ENCODE results near the gene CNNM3. TPM values are rescaled to one million over a fixed set of nuclear protein-coding genes. Genes with fewer than 3 reads are reported as not detected.
A peak's percentile ranks its signal among the peaks of the same experiment; 100 is the strongest.
"Not testable (repeated sequence)": the region's sequence is repeated elsewhere in the genome, so short reads cannot be mapped to it uniquely, and the experiment has no call there.

The CNNM3 gene
- total RNA-seq, 2 experiments from 2014 or later = 28.0 to 30.5 TPM

- Mint-ChIP-seq H3K27ac (no peak overlapping the region), H3K4me1 (peaks cover 12% of the 10 kb centered on the region), H3K27me3 (no peaks in the 10 kb centered on the region), H3K4me3 (no peak overlapping the region), H3K9me3 (ENCODE audit: low read depth) (no peaks in the 10 kb centered on the region), H3K36me3 (peaks cover 3% of the 10 kb centered on the region)
- ATAC-seq = peak; percentile 27
- peak; percentile 55 for DNase-seq
- CTCF ChIA-PET = interaction anchor here (0.8 to 2.2 kb wide), 7 partner anchors 8 to 248 kb away, joined by 3 to 7 read pairs (median 6); partner anchors contain the start of genes ANKRD39, CNNM3 and KANSL3
These were observed 14.1 kb upstream of the CNNM3 start for GRCh38 chr2:96801786-96802595.

- Mint-ChIP-seq H3K27me3 (no peaks in the 10 kb centered on the region), H3K36me3 (peaks cover 3% of the 10 kb centered on the region), H3K4me3 (no peak overlapping the region), H3K9me3 (ENCODE audit: low read depth) (no peaks in the 10 kb centered on the region), H3K27ac (no peak overlapping the region), H3K4me1 (peaks cover 13% of the 10 kb centered on the region)
- DNase-seq (no peak), ATAC-seq (no peak)
- CTCF ChIA-PET = interaction anchor here (0.8 to 2.0 kb wide), 6 partner anchors 11 to 248 kb away, joined by 3 to 7 read pairs (median 4); partner anchors contain the start of genes ANKRD39, CNNM3 and KANSL3
These were observed 13.3 kb upstream of the CNNM3 start for GRCh38 chr2:96802721-96803120.

DNA sequence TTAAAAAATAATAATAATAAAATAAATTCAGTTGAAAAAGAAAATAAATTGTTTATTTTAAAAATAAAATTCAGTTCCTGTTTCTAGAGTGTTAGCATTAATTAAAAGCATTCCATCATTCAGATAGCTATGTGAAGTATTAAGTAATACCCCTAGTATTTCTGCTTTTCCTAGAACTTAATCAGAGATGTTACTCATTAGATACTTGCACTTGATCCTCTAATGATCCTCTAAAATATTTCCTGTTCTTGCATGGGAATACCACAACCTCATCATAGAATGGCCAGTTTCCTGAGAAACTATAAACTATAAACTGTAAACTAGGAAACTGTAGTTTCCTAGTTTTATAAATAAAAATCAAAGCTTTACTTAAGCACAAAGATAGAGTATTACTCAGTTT, 11.1 kb upstream of the CNNM3 start:
- CTCF ChIA-PET = interaction anchor here (0.7 to 1.5 kb wide), 6 partner anchors 13 to 53 kb away, joined by 3 to 6 read pairs (median 4); partner anchors contain the start of gene ANKRD39
- no peaks in the 10 kb centered on the region for H3K27me3 Mint-ChIP-seq
- peaks cover 13% of the 10 kb centered on the region for H3K4me1 Mint-ChIP-seq
- H3K4me3 Mint-ChIP-seq = no peak overlapping the region
- H3K36me3 Mint-ChIP-seq = peaks cover 3% of the 10 kb centered on the region
- DNase-seq (no peak), ATAC-seq (no peak)
- no peaks in the 10 kb centered on the region for H3K9me3 Mint-ChIP-seq (ENCODE audit: low read depth)
- no peak overlapping the region for H3K27ac Mint-ChIP-seq

GRCh38 chr2:96805946-96806345, 10.1 kb upstream of the CNNM3 start:
- CTCF ChIA-PET = interaction anchor here (1.5 to 1.9 kb wide), 2 partner anchors 9 to 15 kb away, joined by 4 to 6 read pairs; no protein-coding TSS in a partner anchor
- DNase-seq; H3K27ac Mint-ChIP-seq; H3K27me3 Mint-ChIP-seq; H3K4me3 Mint-ChIP-seq; H3K36me3 Mint-ChIP-seq; ATAC-seq; H3K9me3 Mint-ChIP-seq (ENCODE audit: low read depth): not testable (repeated sequence)
- H3K4me1 Mint-ChIP-seq = peaks cover 13% of the 10 kb centered on the region

DNA sequence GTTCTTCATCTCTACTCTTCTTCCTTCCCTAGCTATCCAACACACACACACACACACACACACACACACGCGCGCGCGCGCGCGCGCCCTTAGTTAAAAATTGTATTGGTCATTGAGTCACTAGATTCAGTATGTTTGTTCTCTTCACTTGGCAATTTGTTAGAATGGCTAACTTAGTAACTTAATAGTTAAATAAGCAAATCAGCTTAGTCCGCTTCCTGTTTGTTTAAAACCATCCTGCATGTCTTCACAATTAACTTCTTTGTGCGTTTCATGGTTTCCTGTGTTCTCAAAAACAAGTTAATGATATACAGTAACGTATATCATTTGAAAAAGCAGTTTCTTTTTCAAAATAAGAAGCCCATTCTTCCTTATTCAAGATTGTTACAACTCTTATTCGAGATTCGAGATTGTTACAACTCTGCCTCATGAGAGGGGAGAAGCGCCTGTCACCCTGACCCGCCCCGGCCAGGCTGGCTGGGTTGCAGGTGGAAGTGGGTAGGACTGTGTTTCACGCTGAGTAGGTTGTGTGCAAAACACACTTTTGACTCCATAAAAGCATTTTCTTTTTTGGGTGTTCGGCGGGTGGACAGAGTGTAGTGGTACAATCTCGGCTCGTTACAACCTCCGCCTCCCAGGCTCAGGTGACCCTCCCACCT, 9.5 kb upstream of the CNNM3 start:
- DNase-seq = peak; percentile 63
- Mint-ChIP-seq H3K9me3 (ENCODE audit: low read depth) (no peaks in the 10 kb centered on the region), H3K4me3 (peak overlapping the region; percentile 25), H3K4me1 (peaks cover 13% of the 10 kb centered on the region), H3K27me3 (no peaks in the 10 kb centered on the region), H3K27ac (peak overlapping the region; percentile 81), H3K36me3 (peaks cover 3% of the 10 kb centered on the region)
- CTCF ChIA-PET = interaction anchor here (1.0 to 1.9 kb wide), 2 partner anchors 9 to 51 kb away, joined by 3 to 6 read pairs; partner anchors contain the start of gene ANKRD39
- ATAC-seq = peak; percentile 76

GRCh38 chr2:96807127-96807471, 9.0 kb upstream of the CNNM3 start:
- Mint-ChIP-seq H3K9me3 (ENCODE audit: low read depth) (no peaks in the 10 kb centered on the region), H3K27ac (peak overlapping the region; percentile 81), H3K4me1 (peaks cover 13% of the 10 kb centered on the region), H3K4me3 (peak overlapping the region; percentile 25), H3K36me3 (peaks cover 3% of the 10 kb centered on the region), H3K27me3 (no peaks in the 10 kb centered on the region)
- ATAC-seq = no peak
- DNase-seq = no peak
- CTCF ChIA-PET = interaction anchor here (1.0 to 1.9 kb wide), 2 partner anchors 8 to 50 kb away, joined by 3 to 6 read pairs; partner anchors contain the start of gene ANKRD39

DNA sequence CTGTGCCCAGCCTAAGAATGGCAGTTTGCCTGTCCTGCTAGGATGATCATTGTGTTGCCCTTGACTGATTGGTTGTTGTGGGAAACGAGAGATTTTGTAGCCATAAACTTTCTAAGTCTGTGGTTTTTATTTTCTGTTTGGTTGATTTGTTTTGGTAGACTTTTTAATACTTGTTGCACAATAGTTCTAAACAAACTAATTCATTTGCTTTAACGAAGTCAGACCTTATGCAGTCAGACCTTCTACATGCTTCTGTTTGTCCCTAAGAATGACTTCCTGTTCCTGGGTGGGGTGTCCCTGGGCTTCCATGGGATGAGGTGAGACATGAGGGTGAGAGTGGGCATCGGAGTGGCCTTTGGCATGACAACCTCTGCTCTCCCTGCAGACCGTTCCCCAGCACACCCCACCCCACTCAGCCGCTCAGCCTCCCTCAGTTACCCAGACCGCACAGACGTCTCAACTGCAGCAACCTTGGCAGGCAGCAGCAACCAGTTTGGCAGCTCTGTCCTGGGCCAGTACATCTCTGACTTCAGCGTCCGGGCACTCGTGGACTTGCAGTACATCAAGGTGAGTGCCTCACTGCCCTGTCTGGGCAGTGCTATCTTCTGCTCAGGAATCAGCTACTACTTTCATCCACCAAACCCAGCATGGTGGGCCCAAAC, 7.8 kb upstream of the CNNM3 start:
- Mint-ChIP-seq H3K27ac (no peak overlapping the region), H3K27me3 (no peaks in the 10 kb centered on the region), H3K4me3 (no peak overlapping the region), H3K9me3 (ENCODE audit: low read depth) (no peaks in the 10 kb centered on the region), H3K36me3 (peaks cover 3% of the 10 kb centered on the region), H3K4me1 (peaks cover 13% of the 10 kb centered on the region)
- DNase-seq (no peak), ATAC-seq (no peak)
- CTCF ChIA-PET = interaction anchor here (1.2 to 1.7 kb wide), 3 partner anchors 10 to 254 kb away, joined by 3 to 4 read pairs (median 3); no protein-coding TSS in a partner anchor

- Mint-ChIP-seq H3K4me3 (no peak overlapping the region), H3K9me3 (ENCODE audit: low read depth) (no peaks in the 10 kb centered on the region), H3K4me1 (peaks cover 13% of the 10 kb centered on the region), H3K27me3 (no peaks in the 10 kb centered on the region), H3K36me3 (peaks cover 3% of the 10 kb centered on the region), H3K27ac (no peak overlapping the region)
- DNase-seq = no peak
- CTCF ChIA-PET = interaction anchor here (1.2 to 1.7 kb wide), 4 partner anchors 9 to 255 kb away, joined by 3 to 6 read pairs (median 4); no protein-coding TSS in a partner anchor
- ATAC-seq = no peak
These were observed 6.7 kb upstream of the CNNM3 start for GRCh38 chr2:96809216-96809882.

DNA sequence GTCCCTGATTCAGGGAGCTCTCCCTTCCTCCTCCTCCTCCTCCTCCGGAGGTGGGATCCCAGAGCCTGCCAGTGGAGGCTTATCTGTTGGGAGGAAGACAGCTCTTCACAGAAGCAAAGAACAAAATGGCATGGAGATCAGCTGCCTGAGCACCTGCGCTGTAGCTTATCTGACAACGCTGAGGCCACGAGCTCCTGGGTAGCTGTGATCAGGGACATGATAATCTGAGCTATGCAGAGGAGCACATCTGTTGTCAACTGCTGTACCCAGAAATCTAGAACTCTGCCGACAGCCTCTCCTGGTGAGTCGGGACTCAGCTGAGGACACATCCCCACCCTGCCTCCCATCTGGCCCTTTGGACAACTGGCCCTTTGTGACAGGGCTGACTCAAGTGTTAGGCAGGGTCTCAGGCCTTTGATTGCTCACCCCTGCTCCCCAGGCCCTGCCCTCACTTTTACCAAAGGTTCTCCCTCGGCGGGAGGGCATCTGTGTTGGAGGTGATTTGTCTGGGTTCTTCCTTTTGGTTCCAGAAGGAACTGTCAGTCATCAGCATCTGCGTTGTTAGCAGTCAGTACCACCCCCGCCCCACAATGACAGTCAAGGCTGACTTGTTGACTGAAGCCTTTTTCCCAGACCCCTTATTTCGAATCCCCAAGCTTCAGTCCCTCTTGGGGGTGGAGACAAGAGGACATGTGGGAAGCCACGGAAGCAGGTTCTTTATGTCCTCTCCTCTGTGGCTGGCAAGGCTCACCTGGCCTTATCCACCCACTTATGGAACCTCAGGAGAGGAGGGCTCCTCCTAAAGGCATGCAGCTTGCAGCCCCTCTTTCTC, 5.9 kb upstream of the CNNM3 start:
- H3K27ac Mint-ChIP-seq = no peak overlapping the region
- no peaks in the 10 kb centered on the region for H3K27me3 Mint-ChIP-seq
- H3K4me3 Mint-ChIP-seq = no peak overlapping the region
- H3K9me3 Mint-ChIP-seq (ENCODE audit: low read depth) = no peaks in the 10 kb centered on the region
- DNase-seq (no peak), ATAC-seq (no peak)
- H3K4me1 Mint-ChIP-seq = peaks cover 15% of the 10 kb centered on the region
- H3K36me3 Mint-ChIP-seq = peaks cover 3% of the 10 kb centered on the region
- CTCF ChIA-PET = interaction anchor here (1.4 to 1.7 kb wide), 3 partner anchors 10 to 11 kb away, joined by 3 to 6 read pairs (median 4); no protein-coding TSS in a partner anchor

GRCh38 chr2:96810783-96811192, 5.3 kb upstream of the CNNM3 start:
- H3K36me3 Mint-ChIP-seq = peaks cover 3% of the 10 kb centered on the region
- CTCF ChIA-PET = interaction anchor here (1.4 to 1.7 kb wide), 2 partner anchors 10 to 12 kb away, joined by 4 to 6 read pairs; no protein-coding TSS in a partner anchor
- no peak overlapping the region for H3K4me3 Mint-ChIP-seq
- ATAC-seq = no peak
- DNase-seq = no peak
- peaks cover 19% of the 10 kb centered on the region for H3K4me1 Mint-ChIP-seq
- H3K9me3 Mint-ChIP-seq (ENCODE audit: low read depth) = no peaks in the 10 kb centered on the region
- no peak overlapping the region for H3K27ac Mint-ChIP-seq
- no peaks in the 10 kb centered on the region for H3K27me3 Mint-ChIP-seq

GRCh38 chr2:96811917-96812316, 4.2 kb upstream of the CNNM3 start:
- Mint-ChIP-seq H3K4me1 (peaks cover 10% of the 10 kb centered on the region), H3K27ac (no peak overlapping the region), H3K36me3 (no peaks in the 10 kb centered on the region), H3K4me3 (no peak overlapping the region), H3K9me3 (ENCODE audit: low read depth) (no peaks in the 10 kb centered on the region), H3K27me3 (no peaks in the 10 kb centered on the region)
- no peak for DNase-seq
- no peak for ATAC-seq
- CTCF ChIA-PET = interaction anchor here (0.5 to 2.1 kb wide), 2 partner anchors 11 to 46 kb away, joined by 6 read pairs; partner anchors contain the start of gene ANKRD39

DNA sequence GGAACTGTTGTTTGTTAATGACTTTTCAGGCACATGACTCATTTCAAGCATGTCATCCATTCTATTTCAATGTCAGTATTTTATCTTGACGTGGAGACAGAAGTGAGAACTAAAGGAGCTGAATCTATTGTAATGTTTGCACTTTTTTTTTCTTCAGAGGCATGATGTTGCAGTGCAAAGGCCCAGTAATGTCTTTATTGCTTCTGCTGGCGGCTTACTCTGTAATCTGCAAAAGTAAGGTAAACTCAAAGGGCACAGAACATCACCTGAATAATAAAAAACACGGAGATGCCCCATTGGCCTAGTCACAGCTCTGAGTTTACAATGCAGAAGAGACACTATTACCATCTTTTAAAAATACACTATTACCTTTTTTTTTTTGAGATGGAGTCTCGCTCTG, 2.4 kb upstream of the CNNM3 start:
- H3K4me3 Mint-ChIP-seq = no peak overlapping the region
- H3K4me1 Mint-ChIP-seq = peaks cover 22% of the 10 kb centered on the region
- H3K27me3 Mint-ChIP-seq = no peaks in the 10 kb centered on the region

More for the DNA sequence above, 2.4 kb upstream of the CNNM3 start:
- DNase-seq (no peak), ATAC-seq (no peak)
- no peaks in the 10 kb centered on the region for H3K9me3 Mint-ChIP-seq (ENCODE audit: low read depth)
- H3K36me3 Mint-ChIP-seq = peaks cover 6% of the 10 kb centered on the region
- CTCF ChIA-PET = interaction anchor here (1.0 to 6.9 kb wide), 4 partner anchors 11 to 53 kb away, joined by 3 to 33 read pairs (median 4); partner anchors contain the start of gene ANKRD39
- H3K27ac Mint-ChIP-seq = no peak overlapping the region
